GM12873 (cell line): Measurements from ENCODE around the gene EEFSEC.

ENCODE experiments used
- CTCF ChIP-seq: IDR thresholded peaks from 2 replicates; pipeline ENCODE4 v1.5.1; 2012; ENCODE audit warnings: low read depth, mild to moderate bottlenecking, moderate library complexity, low read length, control low read depth; ENCODE audit not compliant: insufficient read depth; ENCODE audit errors: missing control alignments

Gene EEFSEC

GRCh38 chr3:128337305-128337704 is 184.0 kb downstream of the EEFSEC start:
- TF ChIP-seq CTCF, result no peak

GRCh38 chr3:128338536-128339330 is 185.5 kb downstream of the EEFSEC start:
- TF ChIP-seq CTCF, result no peak

GRCh38 chr3:128339491-128340012 is 186.3 kb downstream of the EEFSEC start:
- no peak for TF ChIP-seq CTCF

GRCh38 chr3:128340198-128340903 is 187.1 kb downstream of the EEFSEC start:
- TF ChIP-seq CTCF, result no peak

- TF ChIP-seq CTCF, result no peak
Observed at GRCh38 chr3:128340904-128341555, 187.7 kb downstream of the EEFSEC start.

- TF ChIP-seq CTCF, result no peak
Observed at GRCh38 chr3:128341659-128342395, 188.5 kb downstream of the EEFSEC start.
